HG03378 (cell line): ENCODE data around the gene PSMB2.

Source experiments
- ATAC-seq: cut with Tn5 transposase; IDR thresholded peaks from one replicate; pipeline ENCODE4 v1.9.1; 2021; ENCODE audit warnings: mild to moderate bottlenecking, moderate library complexity; ENCODE audit not compliant: unreplicated experiment

PSMB2 gene

DNA sequence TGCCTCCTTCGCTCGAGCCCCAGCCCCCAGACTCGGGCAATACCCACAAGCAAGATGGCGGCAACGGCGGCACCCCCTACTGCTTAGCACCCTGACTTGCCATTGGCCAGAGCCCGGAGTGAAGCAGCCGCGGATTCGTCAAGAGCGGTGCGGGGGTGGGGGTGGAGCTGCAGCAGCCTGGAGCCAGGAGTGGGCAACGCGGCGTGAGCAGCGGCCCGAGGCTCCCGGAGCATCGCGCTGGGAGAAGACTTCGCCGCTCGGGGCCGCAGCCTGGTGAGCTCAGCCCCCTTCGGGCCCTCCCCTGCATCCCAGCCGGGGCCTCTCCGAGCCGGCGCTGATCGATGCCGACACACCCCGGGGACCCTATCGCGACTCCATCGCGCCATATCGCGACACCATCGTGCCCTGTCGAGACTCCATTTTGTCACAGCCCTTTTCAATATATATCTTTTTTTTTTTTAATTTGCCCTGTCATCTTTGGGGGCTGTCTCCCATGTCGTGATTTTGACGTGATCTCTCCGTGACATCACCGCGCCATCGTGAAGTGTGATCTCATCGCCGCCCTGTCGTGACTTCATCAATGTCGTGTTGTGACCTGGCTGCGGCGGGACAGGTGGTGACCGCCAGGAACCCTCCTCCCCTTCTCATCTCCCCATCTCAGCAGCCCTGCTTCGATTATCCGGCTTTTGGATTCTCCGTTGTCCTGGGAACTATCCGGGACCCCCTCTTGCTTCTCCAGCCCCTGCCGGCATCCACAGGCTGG lies 83.5 kb downstream of the PSMB2 start, which contains the start of gene NCDN:
Gene NCDN, plus strand, starts transcription at position 189 of the 763 bp plus-strand sequence. Its CDS starts 392 bp downstream, at position 581.
- ATAC-seq: peak; percentile 66

GRCh38 chr1:35557118-35557610 lies 84.2 kb downstream of the PSMB2 start, which contains the start of gene KIAA0319L:
KIAA0319L (minus strand) TSS chr1:35557403; CDS start chr1:35554491, 2,912 bp downstream.
- peak; percentile 71 for ATAC-seq

GRCh38 chr1:35556484-35557117 lies 84.7 kb downstream of the PSMB2 start:
- no peak for ATAC-seq

DNA sequence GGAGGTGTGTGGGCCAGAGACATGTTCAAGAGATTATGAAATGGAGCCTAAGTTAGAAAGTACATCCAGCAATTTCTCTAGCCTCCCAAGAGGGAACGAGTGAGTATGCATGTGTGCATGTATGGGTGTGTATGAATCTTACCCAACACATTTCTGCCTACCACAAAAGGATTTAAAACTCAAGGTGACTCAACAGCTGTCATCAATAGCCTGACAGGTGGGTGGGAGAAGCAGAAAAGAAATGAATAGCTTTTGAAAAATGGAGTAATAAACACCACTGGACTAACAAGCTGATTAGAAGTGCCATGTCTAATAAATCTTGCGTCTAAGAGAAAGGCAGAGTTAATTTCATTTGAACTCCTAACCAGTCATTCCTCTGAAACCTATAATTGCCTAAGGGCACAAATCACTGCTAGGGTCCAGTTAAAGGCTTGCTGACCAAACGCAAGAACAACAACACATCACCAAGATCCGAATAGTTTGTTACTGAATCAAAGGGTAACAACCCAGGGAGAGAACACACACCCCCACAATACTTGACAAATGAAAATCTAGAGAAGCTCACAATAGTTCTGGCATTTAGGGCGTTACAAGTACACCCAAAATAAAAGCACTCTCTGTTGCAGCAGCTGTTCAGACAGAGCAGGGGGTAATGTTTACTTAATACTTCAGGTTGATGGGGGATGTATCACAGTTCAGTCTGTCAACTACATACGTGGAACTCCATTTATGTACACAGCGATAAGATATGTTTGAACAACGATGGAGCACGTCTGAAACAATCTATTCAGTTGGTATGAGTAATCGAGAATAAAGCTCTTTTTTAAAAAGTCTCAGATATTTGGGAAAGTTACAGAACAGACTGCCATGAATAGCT lies 85.5 kb downstream of the PSMB2 start:
- ATAC-seq: no peak

GRCh38 chr1:35555212-35555584 lies 86.1 kb downstream of the PSMB2 start:
- ATAC-seq: no peak

DNA sequence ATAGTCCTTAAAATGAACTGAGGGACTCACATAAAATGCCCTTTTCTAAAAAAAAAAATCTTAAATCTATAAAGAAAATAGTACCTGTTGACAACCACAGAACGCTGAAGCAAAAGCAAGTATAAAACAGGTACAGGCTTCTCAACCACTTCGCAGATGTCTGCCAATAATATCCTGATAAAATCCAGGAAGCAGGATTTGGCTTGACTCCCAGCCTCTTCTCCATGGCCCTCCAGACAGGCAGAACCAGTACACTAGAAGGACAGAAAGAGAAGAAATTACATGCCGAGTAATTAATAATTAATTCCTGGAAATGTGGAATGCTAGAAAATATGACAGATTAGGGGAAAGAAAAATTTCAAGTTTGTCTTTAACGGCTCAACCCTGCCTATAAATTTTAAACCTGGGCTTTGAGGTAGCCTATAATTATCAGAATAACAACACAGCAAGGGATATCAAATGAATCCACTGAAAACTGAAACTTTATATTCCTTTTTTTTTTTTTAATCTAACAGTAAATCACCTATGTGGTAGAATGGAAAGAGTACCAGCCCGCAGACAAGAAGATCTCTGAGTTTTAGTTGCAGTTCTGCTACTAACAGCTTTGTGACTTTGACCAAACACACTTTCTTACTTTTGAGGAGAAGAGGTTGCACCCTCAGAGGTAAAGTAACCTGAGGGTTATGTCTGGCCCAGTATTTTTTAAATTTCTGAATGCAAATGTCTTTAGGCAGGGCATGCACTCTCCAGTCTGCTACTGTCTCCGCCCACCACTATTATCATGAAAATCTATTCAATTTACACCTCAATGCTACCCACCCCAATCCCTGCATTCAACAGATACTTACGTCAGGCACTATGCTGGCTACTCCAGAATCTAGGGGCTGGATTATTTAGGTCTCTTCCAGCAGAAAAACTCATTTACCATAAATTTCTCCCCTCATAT lies 86.8 kb downstream of the PSMB2 start:
- no peak for ATAC-seq

DNA sequence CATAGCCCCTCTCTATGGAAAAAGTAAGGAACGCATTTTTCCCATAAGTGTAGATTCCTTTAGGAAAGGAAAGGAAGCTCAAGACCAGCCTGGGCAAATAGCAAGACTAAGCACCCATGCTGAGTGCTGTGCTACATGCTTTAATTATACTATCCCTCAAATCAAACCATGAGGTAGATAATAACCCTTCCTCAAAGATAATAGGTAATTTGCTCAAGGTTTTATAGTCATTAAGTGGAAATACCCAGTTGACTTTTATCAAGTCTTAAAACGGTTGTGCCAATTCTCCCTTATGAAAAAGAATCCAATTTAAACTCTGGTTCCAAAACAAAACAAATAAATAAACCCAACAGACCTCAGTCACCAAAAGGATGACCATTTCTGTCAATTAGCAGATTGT lies 87.5 kb downstream of the PSMB2 start:
- no peak for ATAC-seq
